IPS-18c (cell line): Measurements from ENCODE around the gene RBBP8NL.

Experiments used
- H3K4me3 ChIP-seq: 2 replicates; pipeline ENCODE4 v1.7.0; 2013; ENCODE audit warnings: low read depth, mild to moderate bottlenecking, low read length, moderate library complexity; ENCODE audit not compliant: insufficient read depth
- H3K9me3 ChIP-seq: one replicate; pipeline ENCODE4 v1.6.1; 2013; ENCODE audit warnings: mild to moderate bottlenecking, low read length, moderate library complexity; ENCODE audit not compliant: control insufficient read depth, insufficient read depth

Gene RBBP8NL

GRCh38 chr20:62417981-62418708 is 9.2 kb downstream of the RBBP8NL start:
- no peak overlapping the region for H3K4me3 ChIP-seq

GRCh38 chr20:62416651-62417637 is 10.4 kb downstream of the RBBP8NL start:
- no peaks in the 10 kb centered on the region for H3K9me3 ChIP-seq

More at GRCh38 chr20:62417981-62418708, 9.2 kb downstream of the RBBP8NL start:
- H3K9me3 ChIP-seq = no peaks in the 10 kb centered on the region

GRCh38 chr20:62415354-62416111 is 11.8 kb downstream of the RBBP8NL start:
- Histone ChIP-seq H3K4me3 (no peak overlapping the region), H3K9me3 (no peaks in the 10 kb centered on the region)

More at GRCh38 chr20:62416651-62417637, 10.4 kb downstream of the RBBP8NL start:
- H3K4me3 ChIP-seq = no peak overlapping the region

GRCh38 chr20:62413896-62414481 is 13.3 kb downstream of the RBBP8NL start:
- Histone ChIP-seq H3K4me3 (no peak overlapping the region), H3K9me3 (no peaks in the 10 kb centered on the region)

- Histone ChIP-seq H3K4me3 (no peak overlapping the region), H3K9me3 (no peaks in the 10 kb centered on the region)
Measured at GRCh38 chr20:62413025-62413570, 14.2 kb downstream of the RBBP8NL start.

- no peaks in the 10 kb centered on the region for H3K9me3 ChIP-seq
- H3K4me3 ChIP-seq = no peak overlapping the region
Measured at GRCh38 chr20:62412194-62413024, 14.9 kb downstream of the RBBP8NL start.

- H3K9me3 ChIP-seq = no peaks in the 10 kb centered on the region
- H3K4me3 ChIP-seq = no peak overlapping the region
Measured at GRCh38 chr20:62411479-62412193, 15.7 kb downstream of the RBBP8NL start.

- H3K9me3 ChIP-seq = no peaks in the 10 kb centered on the region
- H3K4me3 ChIP-seq = no peak overlapping the region
Measured at GRCh38 chr20:62410746-62411478, 16.4 kb downstream of the RBBP8NL start.

GRCh38 chr20:62409931-62410745 is 17.2 kb downstream of the RBBP8NL start:
- no peaks in the 10 kb centered on the region for H3K9me3 ChIP-seq
- H3K4me3 ChIP-seq = no peak overlapping the region

- Histone ChIP-seq H3K9me3 (no peaks in the 10 kb centered on the region), H3K4me3 (no peak overlapping the region)
Measured at GRCh38 chr20:62409086-62409853, 18.1 kb downstream of the RBBP8NL start.

- no peak overlapping the region for H3K4me3 ChIP-seq
- no peaks in the 10 kb centered on the region for H3K9me3 ChIP-seq
Measured at GRCh38 chr20:62408640-62409039, 18.7 kb downstream of the RBBP8NL start.

- no peaks in the 10 kb centered on the region for H3K9me3 ChIP-seq
- no peak overlapping the region for H3K4me3 ChIP-seq
Measured at GRCh38 chr20:62408055-62408454, 19.3 kb downstream of the RBBP8NL start.

GRCh38 chr20:62407221-62407992 is 19.9 kb downstream of the RBBP8NL start, which contains the start of gene CABLES2:
Gene CABLES2, minus strand, starts transcription at chr20:62407285. Its CDS starts 9 bp downstream, at chr20:62407276.
- H3K9me3 ChIP-seq = no peaks in the 10 kb centered on the region
- H3K4me3 ChIP-seq = peak within 1 kb of the TSS; percentile 56
